Lower lobe of right lung (tissue), 2 donors: Measurements from ENCODE around the gene CXCR4. TPM values are rescaled to one million over a fixed set of nuclear protein-coding genes. Genes with fewer than 3 reads are reported as not detected.

Experiments
- ATAC-seq, 2 donors: fragments of 200-7000 bp; cut with Tn5 transposase; one replicate each; pipeline ENCODE4 v1.9.1; 2020 to 2022; ENCODE audit warnings: mild to moderate bottlenecking in 2 of 2, moderate library complexity in 2 of 2
- DNase-seq: peaks from one replicate; pipeline ENCODE4 v3.0.0-alpha.2; 2020
- H3K27ac ChIP-seq: fragments of 200-600 bp; one replicate; pipeline ENCODE4 v1.8.0; 2022
- H3K27me3 ChIP-seq: fragments of 200-600 bp; one replicate; pipeline ENCODE4 v1.8.0; 2022; ENCODE audit warnings: low read depth
- H3K36me3 ChIP-seq: fragments of 200-600 bp; one replicate; pipeline ENCODE4 v1.8.0; 2022; ENCODE audit warnings: mild to moderate bottlenecking
- H3K4me1 ChIP-seq: fragments of 200-600 bp; one replicate; pipeline ENCODE4 v1.8.0; 2022
- H3K4me3 ChIP-seq: fragments of 200-600 bp; one replicate; pipeline ENCODE4 v1.8.0; 2022; ENCODE audit warnings: mild to moderate bottlenecking
- H3K9me3 ChIP-seq: fragments of 200-600 bp; one replicate; pipeline ENCODE4 v1.8.0; 2022
- intact Hi-C: fragments of 100-400 bp; cut with DNase I; formaldehyde crosslinking; loops from one replicate; pipeline ENCODE4 v1.11.0; 2022
- total RNA-seq: library from RNA; stranded (reverse); fragmentation: NEBNext Ultra II Directional; extraction: Animal tissue kit (Norgen Biotek cat#: 25700); gene quantifications from one replicate; pipeline ENCODE4 v1.2.1, GENCODE V29; 2021
- TF ChIP-seq, protein P1 (sequence below): fragments of 200-600 bp; IDR thresholded peaks from one replicate; pipeline ENCODE4 v1.8.0; 2022; ENCODE audit warnings: antibody characterized with exemption, mild to moderate bottlenecking
- donor health status: DM: no; HTN: yes; CAD: no; lungs with severe emphysema.

CXCR4 gene
- total RNA-seq, 1 donor from 2014 or later: 55.1 TPM

DNA sequence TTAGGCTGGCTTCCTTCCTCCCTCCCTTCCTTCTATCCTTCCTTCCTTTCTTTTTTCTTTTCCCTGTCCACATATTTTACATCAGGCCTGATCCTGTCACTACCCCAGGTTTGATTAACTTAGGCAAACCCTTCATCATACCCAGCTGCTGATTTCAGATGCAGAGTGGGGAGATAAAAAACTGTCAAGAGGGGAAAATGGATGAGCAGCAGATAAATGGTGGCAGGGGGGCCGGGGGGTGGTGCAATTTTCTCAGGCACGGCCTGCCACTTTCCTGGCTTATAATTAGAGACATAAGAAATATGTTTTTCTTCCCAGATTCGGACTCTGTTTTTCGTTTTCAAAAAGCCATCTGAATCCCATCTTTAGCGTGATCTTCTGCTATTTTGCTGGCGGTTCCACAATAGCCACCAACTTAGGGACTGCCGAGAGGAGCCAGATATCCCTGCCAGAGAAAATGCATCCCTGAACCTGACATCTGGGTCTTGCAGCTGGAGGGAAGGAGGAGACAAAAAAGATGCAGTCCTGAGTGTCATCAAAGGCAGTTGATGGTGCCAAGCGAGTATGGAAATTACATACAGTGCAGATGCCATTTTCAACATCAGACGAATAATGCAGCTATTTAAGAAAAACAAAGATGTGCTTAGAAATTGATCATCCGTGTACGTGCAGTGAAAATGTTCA, 49.9 kb downstream of the CXCR4 start:
- intact Hi-C loops: no loop called here
- Histone ChIP-seq H3K4me3 (no peak overlapping the region), H3K4me1 (no peaks in the 10 kb centered on the region), H3K36me3 (no peaks in the 10 kb centered on the region), H3K27ac (no peak overlapping the region), H3K27me3 (no peaks in the 10 kb centered on the region), H3K9me3 (no peaks in the 10 kb centered on the region)
- TF ChIP-seq, protein P1, sequence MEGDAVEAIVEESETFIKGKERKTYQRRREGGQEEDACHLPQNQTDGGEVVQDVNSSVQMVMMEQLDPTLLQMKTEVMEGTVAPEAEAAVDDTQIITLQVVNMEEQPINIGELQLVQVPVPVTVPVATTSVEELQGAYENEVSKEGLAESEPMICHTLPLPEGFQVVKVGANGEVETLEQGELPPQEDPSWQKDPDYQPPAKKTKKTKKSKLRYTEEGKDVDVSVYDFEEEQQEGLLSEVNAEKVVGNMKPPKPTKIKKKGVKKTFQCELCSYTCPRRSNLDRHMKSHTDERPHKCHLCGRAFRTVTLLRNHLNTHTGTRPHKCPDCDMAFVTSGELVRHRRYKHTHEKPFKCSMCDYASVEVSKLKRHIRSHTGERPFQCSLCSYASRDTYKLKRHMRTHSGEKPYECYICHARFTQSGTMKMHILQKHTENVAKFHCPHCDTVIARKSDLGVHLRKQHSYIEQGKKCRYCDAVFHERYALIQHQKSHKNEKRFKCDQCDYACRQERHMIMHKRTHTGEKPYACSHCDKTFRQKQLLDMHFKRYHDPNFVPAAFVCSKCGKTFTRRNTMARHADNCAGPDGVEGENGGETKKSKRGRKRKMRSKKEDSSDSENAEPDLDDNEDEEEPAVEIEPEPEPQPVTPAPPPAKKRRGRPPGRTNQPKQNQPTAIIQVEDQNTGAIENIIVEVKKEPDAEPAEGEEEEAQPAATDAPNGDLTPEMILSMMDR: no peak
- ATAC-seq: no peak
- no peak for DNase-seq

DNA sequence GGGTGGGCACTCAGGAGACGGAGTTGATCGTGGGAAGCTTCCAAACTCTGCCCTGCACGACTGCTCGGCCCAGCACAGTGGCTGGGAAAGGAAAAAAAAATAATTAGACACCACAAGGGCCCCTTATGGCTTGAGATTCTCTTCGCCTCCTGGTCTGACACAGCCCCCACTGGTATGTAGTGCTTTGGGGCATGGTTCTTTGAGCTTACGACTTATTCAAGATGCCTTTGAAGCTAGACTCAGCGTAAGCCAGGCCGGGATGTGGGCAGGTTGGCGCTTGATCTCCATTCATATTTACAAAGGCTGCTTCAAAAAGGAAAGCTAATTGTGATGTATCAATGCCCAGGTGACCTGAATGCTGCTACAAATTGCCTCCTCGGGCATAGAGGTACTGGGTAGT, 50.5 kb downstream of the CXCR4 start:
- no peak for DNase-seq
- Histone ChIP-seq H3K9me3 (no peaks in the 10 kb centered on the region), H3K27me3 (no peaks in the 10 kb centered on the region), H3K27ac (no peak overlapping the region), H3K36me3 (no peaks in the 10 kb centered on the region), H3K4me3 (no peak overlapping the region), H3K4me1 (no peaks in the 10 kb centered on the region)
- ATAC-seq: no peak
- TF ChIP-seq, protein P1: no peak
- intact Hi-C loops: no loop called here

DNA sequence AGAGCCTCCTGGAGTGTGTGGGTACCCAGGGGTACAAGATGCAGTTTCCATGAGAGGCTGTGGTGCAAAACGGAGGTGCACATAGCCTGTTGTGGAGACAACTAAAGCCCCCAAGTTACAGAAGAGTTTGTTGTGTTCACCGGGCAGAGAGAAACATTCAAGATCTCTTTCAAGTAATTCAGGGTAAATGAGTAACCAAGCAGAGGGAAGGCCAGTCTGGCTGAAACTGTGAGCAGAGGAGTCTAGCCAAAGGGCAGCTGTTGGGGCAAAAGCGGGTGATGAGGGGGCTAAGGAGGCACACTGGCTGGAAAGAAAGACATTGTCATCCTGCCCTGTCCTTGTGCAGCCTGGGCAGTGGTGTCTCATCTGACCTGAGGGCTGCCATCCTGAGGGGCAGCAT, 52.0 kb downstream of the CXCR4 start:
- Histone ChIP-seq H3K4me1 (no peaks in the 10 kb centered on the region), H3K36me3 (no peaks in the 10 kb centered on the region), H3K9me3 (no peaks in the 10 kb centered on the region), H3K27me3 (no peaks in the 10 kb centered on the region), H3K4me3 (no peak overlapping the region), H3K27ac (no peak overlapping the region)
- intact Hi-C loops: no loop called here
- no peak for ATAC-seq
- TF ChIP-seq, protein P1: no peak
- no peak for DNase-seq

DNA sequence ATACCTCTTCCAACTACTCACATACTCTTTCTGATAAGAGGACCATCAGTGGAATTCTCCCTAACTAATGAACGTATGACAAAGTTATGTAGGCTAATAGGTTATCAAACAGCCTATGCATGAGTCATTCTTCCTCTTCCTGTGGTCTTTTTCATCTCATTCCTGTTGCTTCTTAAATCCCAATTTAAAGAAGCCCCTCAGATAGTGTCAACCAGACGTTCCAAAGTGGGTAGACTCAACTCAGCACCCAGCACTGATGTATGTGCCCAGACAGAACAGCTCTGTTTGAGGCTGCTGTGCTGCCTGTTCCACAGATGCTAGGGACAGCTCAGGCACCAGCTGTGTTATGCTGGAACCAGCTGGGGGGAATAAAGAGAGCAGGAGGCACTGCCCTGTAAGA, 52.6 kb downstream of the CXCR4 start:
- no peaks in the 10 kb centered on the region for H3K9me3 ChIP-seq
- ATAC-seq: no peak
- no peak overlapping the region for H3K4me3 ChIP-seq
- H3K36me3 ChIP-seq: no peaks in the 10 kb centered on the region
- H3K27me3 ChIP-seq: no peaks in the 10 kb centered on the region
- no peaks in the 10 kb centered on the region for H3K4me1 ChIP-seq
- TF ChIP-seq, protein P1: no peak
- intact Hi-C loops: no loop called here
- DNase-seq: no peak
- H3K27ac ChIP-seq: no peak overlapping the region

Other genes starting within 250 kb of the CXCR4 start
- gene MCM6, start 241.7 kb downstream of the CXCR4 start, total RNA-seq: 8.7 TPM
- 50.0 TPM for gene DARS1, start 132.5 kb downstream of the CXCR4 start, total RNA-seq